Stimulated activated CD4-positive, alpha-beta T cell treated with anti-CD3 and anti-CD28 coated beads, TNF-alpha, amount 100 ng/mL, for 48 hours (primary cell): Measurements from ENCODE around the gene LSM10.
A peak's percentile ranks its signal among the peaks of the same experiment; 100 is the strongest.

Experiments
- DNase-seq, 3 donors: peaks; one replicate each; pipeline ENCODE4 v3.0.0-alpha.2; 2020; ENCODE audit warnings: low read depth in 3 of 3

Gene LSM10

DNA sequence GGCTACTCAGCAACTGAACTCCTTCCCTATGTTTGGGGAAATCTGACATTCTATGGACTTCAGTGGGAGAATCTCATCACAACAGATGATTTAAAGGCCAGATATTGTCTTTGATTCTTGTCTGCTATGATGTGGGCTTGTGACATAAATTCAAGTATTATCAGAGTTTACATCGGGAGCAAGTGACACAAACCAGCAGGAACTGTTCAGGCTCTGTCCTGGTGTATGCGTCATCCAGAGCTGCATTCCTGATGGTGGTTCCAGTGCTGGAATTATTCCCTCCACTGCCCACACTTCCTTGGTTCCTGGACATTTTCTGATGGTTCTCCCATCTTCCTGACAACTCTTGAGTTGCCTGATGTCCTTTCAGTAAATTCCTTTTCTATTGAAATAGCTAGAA lies 10.8 kb upstream of the LSM10 start:
- no peak for DNase-seq

DNA sequence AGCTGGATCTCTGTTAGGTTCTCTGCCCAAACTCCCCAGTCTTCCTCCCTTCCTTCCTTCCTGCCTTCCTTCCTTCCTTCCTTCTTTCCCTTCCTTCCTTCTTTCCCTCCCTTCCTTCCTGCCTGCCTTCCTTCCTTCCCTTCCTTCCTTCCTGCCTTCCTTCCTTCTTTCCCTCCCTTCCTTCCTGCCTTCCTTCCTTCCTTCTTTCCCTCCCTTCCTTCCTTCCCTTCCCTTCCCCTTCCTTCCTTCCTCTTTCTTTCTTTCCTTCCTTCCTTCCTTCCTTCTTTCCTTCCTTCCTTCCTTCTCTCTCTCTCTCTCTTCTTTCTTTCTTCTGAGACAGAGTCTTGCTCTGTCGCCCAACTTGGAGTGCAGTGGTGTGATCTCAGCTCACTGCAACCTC lies 8.7 kb upstream of the LSM10 start:
- DNase-seq, result no peak

DNA sequence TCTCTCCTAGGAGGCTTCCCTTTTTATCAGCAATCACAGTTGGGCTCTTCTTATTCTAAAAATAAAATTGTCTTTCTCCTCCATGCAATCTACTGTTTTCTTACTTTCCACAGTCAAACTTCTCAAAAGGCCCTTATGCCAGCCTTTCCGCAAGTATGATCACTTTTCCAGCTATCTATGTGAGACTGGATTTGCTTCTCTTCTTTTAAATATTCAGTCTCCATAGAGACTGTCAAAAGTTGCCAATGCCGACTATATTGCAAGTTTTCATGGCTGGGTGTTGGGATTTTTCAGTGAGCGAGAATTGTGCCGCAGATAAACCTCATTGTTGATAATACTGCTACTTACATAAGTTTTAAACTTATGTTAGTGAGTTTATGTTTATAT lies 4.8 kb upstream of the LSM10 start:
- no peak for DNase-seq

DNA sequence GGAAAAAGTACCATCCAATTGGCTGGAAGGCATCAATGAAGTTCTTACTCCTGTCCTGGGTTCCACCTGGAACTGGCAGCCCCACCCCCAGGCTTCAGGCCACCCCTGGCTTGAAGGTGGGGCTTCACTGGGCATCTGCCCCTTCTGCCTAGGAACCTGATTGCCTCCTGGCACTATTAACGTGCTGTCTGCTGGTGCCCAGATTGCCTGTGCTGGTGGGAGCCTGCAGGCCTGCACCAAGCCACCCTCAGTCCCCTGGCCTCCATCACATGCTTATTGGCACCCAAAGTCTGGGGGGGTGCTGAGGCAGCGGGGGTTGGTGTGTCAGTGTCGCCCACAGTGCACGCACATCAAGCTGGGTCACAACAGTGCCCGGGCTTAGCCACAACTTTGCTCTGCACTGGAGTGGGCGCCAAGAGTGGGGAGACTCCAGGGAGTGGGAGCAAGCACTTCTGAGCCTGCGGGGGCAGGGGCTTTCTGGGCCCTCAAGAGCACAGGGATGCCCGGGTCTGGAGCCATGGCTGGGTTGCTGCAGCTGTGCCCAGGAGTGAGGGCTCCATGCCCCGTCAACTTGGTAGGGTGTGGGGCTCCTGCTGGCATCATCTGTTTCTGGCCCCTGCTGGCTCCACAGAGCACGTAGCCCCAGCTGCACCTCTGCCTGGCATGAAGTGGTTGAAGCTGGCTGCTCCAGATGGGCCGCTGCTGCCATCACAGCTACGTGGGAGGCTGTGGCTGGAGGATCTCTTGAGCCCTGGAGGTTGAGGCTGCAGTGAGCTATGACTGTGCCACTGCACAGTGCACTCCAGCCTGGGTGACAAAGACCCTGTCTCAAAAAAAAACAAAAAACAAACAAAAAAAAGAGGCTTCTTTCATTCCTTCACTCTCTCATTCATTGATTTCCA lies 4.1 kb upstream of the LSM10 start:
- no peak for DNase-seq

DNA sequence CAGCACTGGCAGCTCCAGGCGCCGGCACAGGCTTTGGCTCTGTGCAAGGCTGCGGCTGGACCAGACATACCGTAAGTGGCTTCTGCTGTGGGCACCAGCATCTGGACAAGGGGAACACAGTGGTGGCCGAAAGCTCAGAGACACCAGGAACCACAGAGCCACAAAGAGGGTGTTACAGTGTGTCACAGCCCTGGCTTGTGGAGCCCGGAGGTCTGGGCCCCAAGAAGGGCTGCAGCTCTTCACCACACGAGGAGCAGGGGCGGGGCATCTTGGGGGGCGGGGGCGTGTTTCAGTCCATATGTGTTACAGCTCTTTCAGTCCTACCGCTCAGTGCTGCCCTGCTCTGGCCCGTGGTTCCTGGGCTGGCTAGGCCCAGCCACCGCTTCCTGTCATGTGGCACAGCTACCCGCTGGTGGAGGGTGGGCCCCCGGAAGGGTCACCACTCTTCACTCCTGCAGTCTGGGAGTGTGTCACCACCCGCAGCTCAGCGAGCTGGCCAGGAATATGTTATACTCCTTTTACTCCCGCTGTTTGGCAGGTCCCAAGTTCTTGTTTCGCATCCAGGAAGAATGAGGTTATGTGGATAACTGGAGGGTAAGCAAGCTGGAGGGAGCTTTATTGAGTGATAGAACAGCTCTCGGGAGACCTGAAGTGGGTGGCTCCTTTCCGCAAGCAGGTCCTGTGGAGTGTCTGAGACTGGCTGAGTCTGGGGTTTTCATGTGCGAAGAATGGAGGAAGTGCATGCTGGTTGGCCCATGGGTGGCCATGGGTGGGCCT lies 3.3 kb upstream of the LSM10 start:
- DNase-seq, result peak; percentile 35 to 52 (median 48)

DNA sequence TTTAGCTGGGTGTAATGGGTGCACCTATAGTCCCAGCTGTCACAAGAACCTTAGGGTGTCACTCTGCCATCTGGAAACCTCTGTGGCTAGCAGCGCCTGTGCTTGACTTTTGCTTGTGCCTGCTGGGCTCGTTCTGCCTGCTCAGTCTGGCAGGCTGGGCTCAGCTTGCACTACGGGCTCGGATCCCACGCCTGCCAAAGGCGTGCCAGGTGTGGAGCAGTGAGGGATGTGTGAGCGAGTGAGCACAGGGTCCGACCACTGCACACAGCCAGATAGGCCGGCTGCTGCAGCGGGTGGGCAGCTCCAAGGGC lies 2.8 kb upstream of the LSM10 start:
- DNase-seq, result no peak

DNA sequence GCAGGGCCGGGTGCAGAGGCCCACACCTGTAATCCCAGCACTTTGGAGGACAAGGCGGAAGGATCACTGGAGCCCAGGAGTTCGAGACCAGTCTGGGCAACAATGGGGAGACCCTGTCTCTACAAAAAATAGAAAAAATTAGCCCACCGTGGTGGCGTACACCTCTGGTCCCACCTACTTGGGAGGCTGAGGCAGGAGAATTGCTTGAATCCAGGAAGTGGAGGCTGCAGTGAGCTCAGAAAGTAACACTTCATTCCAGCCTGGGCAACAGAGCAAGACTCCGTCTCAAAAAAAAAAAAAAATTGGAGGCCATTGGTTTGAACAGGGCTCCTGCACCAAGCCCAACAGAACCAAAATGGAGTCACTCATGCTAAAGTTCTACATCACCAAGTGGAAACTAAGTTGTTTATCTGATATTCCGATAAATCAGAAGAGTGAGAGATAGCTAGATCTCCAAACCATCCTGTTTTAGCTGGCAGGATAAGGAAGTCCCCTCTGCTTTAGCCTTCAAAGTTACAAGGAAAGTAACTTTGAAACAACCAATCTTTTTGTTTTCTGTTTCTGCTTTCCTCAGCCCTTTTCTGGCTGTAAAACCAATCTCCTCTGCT lies 766 bp upstream of the LSM10 start:
- DNase-seq, result no peak

DNA sequence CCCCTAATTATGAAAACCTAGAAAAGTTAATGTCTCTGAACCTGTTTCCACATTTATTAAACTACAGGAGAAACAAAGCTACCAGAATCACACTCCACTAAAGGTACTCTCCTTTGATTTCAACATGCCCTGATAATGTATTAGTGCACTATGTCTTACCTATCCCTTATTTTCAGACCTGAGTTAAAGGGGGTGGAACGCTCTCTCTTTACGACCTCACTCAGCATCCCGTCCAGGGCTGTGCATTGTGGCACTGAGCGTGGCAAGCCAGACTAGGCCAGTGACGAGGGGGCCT lies 678 bp downstream of the LSM10 start:
- DNase-seq, result no peak

DNA sequence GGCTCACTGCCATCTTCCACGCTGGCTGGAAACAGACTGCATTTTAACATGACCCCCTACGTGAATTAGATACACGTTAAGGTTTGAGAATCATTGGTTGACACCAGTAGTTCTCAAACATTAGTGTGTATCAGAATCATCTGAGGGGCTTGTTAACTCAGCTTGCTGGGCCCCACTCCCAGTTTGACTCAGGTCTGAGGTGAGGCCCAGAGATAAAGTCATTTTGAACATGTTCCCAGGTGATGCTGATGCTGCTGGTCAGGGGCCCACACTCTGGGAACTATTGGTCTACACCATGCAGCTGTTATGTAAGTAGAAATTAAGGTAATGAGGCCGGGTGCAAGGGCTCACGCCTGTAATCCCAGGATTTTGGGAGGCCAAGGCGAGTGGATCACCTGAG lies 1.3 kb downstream of the LSM10 start:
- no peak for DNase-seq

DNA sequence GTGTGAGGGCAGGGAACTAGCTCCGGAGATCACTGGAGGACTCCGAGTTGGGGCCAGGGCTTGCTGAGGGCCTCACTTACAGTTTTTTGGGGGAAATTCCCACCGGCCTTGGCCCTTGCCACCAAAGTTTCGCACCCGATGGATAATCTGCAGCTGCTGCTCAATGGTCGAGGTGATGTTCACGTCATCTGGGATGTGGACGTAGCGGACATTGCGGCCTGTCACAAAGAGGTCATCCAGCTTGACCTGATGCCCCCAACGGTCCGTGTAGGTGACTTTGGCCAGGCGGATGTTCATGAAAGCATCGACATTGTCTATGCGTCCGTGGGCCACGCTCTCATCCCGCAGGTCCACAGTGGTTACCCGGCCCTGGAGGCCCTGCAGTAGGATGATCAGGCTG lies 4.0 kb downstream of the LSM10 start:
- DNase-seq, result no peak

DNA sequence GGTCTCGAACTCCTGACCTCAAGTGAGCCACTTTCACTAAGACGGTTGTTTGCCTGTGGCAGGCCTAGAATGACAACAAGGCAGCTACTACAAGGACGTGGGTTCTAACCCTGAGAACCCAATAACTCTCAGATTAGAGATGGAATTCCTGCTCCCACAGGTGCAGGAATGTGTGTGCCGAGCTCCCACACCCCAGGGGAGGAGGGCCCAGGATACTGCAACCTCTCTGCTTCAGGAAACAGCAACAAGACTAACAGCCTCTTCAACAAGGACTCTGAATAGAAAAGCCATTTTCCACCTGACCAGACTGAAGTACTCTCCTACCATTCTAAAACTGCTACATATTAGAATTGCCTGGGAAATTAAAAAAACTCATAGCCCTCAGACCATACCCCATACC lies 4.9 kb downstream of the LSM10 start:
- no peak for DNase-seq

DNA sequence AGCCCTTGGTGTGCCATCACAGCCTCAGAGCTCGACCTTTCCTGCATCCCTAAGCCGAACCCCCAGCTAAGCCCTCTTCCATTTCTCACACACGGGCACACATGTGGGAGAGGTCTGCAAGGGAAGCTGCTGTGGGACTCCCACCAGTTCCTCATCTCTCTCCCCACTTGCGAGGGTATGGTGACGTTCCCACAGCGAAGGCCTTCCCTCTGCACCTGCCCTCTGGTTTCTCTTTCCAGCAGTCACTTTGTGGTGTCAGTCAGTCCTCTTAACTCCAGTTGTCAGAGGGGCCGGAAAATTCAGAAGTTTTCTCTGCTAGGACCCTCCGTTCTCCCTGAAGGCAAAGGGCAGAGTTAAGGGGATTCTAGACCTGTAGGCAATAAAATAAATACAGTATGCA lies 6.4 kb downstream of the LSM10 start:
- no peak for DNase-seq

DNA sequence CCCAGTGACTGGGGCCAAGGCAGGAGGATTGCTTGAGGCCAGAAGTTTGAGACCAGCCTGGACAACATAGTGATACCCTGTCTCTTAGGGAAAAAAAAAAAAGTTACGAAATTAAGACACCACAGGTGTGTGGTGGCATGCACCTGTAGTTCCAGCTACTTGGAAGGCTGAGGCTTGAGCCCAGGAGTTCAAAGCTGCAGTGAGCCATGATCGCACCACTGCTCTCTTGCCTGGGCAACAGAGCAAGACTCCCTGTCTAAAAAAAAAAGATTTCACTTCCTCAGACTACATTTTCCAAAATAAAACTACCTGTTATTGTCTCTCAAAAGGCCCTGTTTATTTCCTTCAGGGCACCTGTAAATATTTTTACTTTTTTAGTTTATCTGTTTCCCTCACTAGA lies 7.3 kb downstream of the LSM10 start:
- no peak for DNase-seq

DNA sequence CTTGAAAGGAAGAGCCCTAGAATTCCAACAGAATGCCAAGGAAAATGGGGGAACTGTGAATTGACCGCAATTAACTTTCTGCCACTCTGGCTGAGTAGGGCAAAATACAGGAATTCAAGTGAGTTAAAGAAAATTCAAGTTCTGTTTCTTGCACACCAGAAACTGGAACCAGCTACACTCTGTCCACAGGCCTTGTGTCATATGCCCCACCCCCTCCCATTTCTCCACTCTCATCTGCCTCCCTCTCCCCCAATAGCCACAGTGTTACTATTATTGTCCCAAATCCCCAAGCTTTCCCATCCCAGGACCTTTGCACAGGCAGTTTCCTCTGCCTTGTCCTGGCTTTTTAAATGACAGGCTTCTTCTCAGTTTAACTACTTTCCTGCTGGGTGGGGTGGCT lies 7.7 kb downstream of the LSM10 start:
- no peak for DNase-seq

DNA sequence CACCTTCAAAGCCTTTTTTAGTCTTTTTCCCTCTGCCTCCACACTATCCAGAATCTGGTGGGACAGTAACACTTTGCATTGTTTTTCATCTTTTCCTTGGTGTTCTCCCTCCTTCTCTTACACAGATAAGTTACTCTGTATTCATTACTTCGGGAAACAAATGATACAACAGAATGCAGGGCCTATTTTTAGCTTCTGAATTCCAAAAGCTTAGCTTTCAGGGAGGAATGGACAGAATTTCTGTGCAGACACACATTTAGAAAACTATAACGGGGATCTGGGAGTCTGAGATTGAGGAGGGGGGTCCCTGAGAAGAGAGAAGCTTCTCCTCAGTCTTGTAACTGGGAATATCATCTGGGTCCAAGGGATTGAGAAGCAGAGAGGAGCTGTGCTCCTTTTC lies 8.4 kb downstream of the LSM10 start:
- no peak for DNase-seq

DNA sequence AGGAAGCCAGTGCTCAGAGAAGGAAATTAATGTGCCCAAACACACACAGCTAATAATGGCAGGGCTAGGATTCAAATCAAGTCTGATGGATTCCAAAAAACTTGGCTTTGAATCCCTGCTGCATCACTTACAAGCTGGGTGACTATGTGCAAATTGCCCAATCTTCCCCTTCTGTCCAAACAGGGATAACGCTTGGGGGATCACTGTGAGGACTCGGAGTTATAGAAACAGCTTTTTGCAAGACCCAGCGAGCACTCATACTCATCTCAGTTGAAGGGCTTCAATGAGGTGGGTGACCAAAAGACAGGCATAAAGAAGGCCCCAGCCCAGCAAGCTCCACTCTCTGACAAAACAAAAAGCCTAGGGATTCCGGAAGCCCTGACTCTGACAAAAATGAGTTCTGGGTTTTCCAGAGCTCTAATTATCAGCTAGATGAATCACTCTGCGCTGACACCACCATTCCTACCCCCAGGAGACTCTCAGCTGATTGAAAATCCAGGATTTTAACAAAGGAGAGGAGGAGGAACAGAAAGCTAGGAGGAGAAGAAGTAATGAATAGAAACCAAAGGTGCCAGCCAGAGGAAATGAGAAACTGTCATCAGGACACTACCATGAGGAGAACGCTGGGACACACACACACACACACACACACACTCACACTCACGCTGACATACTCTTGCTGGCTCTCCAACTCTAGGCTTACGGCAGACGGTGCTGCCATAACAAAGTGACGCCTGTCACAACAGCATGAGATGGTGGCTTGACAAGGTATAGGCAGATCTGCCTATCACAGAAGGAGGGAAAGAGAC lies 10.4 kb downstream of the LSM10 start:
- no peak for DNase-seq

DNA sequence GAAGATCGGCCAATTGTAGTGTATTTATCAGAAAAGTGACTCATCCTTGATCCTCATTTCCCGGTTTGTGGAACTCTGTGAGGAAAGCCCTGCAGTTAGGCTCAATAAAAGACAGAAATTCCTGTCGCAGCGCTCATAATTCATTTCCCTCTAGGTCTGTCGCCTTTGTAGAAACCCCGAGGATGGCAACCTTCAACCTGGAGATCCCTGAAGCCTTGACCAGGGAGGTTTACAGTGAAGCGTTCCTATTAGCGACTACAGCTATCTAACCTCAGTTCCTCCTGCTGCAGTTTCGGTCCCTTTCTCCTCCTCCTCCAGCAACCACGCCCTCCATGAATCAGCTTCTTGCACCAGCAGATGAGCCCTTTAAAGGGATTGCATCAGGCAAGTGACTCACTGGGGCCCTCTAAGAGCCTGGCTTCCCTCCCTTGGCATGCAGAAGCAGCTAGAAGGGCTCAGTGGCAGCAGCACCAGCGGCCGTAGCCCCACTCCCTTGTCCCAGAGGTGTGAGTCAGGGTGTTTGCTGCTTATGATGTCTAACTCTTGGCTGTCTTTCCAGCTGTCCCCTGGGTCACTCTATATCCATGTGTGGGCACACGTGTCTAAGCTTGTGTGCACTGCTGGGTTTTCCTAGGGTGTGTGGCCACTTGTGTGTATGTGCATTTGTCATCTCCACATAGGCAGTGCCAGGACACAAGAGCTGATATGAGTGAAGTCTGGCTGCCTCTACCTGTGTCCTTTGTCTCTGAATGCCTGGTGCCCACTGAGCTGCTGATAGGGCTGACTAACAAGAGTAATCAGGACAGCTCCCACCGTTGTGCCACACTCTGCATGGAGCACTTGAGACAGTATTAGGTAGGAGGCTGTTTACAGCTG lies 11.2 kb downstream of the LSM10 start:
- DNase-seq, result peak; percentile 79 to 92 (median 91)

DNA sequence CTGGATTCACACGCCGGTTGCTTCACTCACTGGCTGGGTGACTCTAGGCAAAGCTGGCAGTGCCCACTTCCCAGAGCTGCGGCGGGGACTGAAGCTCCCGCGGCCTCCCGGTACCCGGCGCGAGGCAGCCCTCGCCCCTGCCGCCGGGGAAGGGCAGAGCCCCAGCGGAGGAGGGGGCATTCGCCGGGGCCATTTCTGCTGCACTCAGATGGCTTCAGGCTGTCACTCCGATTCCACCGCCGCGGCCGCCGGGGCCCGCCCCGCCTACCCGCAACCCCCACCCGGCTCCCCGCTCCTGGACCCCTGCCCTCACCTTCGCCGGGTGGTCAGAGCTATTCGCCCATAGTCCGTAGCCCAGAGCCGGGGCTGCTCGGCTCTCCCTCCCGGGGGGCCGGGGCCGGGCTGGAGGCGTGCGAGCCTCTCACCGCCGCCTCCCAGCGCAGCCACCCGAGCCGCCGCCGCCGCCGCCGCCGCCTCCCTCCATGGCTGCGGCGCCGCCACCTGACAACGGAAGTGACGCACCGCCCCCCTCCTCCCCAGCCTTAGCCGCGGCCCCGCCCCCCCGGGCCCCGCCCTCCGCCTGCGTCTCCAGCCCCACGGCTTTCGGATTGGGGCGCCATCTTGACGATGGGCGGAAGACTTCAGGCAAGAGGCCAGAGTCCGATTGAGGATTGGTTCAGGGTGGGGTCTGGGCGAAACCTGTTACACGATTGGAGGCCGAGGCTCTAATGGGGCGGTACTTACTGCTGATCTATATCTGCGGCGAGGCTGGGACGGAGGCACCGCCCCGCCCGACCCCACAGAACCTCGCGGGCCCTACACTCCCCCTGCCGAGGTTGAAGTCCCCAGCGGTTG lies 12.1 kb downstream of the LSM10 start, which contains the start of gene STK40:
Gene STK40, minus strand, starts transcription at position 515 of the 855 bp plus-strand sequence. CDS start 24,592 bp downstream, outside the sequence.
- peak; percentile 97 to 98 (median 98) for DNase-seq

DNA sequence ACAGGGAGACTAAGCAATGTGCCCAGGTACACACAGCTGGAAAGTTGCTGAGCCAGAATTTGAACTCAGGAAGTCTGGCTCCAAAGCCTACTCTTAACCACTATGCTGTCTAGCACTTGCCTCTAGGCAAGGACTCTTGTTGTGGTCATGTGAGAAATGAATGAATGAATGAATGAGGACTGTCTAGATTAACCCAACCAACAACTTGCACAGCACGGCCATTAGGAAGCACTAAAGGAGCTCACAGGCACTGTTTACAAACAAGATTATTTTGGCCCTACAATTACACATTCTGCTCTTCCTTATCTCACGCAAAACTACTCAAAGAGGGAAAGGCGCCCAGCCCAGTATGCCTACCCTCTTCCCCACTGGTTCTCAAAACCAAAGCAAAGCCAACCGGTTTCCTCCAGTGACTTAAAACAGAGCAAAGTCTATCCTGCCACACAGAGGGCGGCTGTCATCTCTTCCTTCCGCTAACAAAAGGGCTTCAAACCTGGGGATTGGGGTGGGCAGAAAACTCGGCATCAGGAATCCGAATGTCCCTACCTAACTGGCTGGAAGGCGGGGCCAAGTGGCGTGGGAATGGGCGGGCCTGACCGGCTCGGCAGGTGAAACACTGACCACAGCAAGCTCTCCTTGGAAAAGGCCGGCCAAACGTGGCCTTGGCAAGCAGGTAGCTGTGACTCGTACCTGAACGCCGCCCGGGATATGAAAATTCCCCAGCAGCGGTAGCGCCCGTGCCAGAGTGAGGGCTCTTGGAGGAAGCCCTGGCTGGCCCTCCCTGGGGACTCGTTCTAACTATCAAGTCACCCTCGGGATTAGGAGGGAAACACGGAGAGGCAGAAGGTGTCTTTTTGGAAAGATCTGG lies 12.9 kb downstream of the LSM10 start:
- DNase-seq, result no peak
